NOMO-1 (cell line): Measurements from ENCODE around the gene ADAMTS17.

Experiments used
- DNase-seq, 2 experiments: peaks; one replicate each; lab custom pipeline; 2025; ENCODE audit not compliant: unreplicated experiment in 2 of 2; lab: John Stamatoyannopoulos, UW

The ADAMTS17 gene

DNA sequence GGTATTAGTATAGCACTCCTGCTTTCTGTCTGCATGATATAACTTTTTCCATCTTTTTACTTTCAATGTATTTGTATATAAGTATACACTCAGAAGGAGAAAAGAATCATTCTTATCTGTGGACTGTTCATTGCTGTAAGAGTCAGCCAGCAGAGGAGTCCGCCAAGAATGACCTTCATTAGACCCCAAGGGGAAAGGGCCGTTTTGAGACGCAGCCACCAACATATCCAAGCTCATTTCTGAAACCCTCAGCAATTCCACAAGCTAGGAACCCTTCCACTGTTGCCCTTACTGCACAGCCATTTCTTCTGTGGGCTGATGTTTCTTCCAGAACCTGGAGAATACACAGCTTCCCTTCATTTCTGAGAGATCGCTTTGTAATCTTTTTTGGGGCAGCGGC is 301.8 kb downstream of the ADAMTS17 start:
- DNase-seq = no peak

DNA sequence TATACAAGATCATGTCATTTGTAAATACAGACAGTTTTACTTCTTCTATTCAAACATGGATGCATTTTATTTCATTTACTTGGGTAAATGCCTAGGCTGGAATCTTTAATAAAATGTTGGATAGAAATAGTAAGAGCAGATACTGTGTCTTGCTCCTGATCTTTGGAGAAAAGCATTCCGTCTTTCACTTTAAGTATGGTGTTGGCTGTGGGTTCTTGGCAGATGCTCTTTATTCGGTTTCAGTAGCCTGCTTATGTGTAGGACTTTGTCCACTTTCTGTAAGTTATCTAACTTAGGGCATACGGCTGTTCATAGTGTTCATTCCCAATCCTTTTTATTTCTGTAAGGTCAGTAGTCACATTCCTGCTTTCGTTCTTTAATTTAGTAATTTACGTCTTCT is 303.0 kb downstream of the ADAMTS17 start:
- DNase-seq = no peak

DNA sequence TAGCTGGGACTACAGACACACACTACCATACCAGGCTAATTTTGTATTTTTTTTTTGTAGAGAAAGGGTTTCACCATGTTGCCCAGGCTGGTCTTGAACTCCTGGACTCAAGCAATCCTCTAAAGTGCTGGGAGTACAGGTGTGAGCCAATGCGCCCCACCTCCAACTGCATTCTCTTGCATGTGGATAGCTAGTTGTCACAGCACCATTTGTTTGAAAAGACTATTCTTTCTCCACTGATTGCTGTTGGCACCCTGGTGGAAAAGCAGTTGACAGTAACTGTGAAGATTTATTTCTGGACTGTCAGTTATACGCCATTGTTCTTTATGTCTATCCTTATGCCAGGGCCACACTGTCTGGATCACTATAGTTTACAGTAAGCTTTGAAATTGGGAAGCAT is 303.9 kb downstream of the ADAMTS17 start:
- no peak for DNase-seq

DNA sequence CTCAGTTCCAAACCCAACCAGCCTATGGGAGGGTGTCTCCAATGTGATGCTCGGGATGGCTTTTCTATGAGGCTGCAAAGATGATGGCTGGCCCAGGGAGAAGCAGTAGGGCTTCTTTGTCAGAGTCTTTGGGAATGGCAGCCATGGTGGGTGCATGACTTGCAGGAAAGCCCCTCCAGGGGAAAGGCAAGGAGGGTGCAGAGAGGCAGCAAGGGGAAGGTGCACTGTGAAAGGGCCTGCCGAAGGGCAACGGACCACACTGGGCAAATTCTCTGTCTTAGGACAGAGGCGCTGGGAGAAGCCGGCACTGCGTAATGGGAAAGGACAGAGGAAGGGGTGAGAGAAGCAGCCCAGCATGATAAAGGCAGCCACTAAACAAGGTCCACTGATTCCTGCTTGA is 305.8 kb downstream of the ADAMTS17 start:
- DNase-seq = no peak

DNA sequence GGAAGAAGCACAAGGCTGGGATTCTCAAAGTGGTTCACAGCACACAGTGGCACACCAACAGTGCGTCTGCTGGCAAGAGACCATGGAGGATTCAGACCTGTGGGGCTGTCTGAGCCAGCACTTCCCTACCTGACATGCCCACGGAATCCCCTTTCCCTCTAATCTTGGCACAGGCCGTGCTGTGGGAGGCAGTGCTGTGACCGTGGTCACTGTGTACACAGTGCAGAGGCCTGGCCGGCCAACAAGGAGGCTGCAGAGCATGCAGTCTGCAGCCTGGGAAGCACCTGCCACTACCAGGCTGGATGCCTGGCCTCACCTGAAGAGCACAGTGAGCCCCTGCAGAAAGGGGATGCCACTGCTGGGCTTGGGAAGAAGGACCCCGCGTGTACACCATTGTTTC is 307.6 kb downstream of the ADAMTS17 start:
- no peak for DNase-seq

DNA sequence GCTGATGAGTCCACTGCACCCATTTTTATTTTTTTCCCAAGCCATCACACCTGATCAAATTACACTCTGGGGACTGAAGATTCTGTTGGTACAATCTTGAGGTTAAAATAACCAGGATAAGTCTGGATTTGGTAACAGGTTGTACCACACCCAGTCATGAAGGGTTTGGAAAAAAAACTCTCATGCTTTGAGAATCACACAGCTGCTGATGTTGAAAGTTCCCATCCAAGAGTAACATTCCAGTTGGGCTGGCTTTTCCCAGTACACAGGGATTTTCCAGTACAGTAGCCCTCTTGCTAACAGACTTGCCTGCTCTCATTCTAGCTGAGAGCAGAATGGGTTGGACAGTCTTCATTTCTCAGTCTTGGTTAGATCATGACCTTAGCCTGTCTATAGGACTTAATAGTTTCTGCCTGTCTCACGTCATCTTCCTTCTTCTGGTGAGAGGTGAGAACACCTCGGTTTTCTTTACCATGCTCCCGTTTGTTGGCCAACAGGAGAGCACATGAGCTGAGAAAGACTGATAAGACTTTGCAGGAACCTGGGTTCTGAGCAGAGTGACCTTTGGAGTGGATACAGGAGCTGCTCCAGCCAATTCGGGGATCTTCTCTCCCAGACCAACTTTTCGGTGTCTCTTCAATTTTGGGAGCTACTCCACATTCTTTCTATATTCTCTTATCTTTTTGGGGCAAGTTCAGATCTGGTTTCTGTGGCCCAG is 308.5 kb downstream of the ADAMTS17 start:
- no peak for DNase-seq

DNA sequence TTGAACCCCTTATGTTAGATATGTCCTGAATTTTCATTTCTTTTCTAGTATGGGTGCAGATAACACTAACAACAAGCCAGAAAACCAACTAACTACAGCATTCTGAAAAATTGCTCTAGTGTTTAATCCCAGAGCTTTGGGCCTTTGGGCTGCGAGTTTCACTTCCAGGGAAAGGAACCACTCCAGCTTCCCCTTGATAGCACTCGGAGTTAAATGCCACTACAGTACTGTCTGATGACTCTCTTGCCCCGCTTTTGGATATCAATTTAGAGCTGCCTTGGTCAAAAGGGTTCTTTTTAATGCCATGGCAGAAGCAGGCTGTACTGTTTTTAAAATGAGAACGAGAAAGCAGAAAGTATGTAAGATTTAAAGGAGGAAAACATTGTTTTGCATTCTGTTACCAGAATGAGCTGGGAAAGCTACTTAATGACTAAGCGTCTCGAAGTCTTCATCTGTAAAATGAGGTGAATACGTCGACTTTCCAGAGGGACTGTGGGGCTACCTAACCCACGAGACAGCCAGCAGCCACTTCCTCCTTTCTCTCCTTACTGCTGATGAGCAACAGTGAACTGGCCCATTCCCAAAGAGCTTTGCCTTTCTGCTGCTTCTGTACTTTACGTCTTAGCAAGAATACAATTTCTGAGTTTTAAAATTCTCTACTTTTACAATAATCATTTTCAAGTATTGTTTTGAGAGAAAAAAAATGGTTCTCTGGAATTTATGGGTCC is 309.3 kb downstream of the ADAMTS17 start:
- no peak for DNase-seq

DNA sequence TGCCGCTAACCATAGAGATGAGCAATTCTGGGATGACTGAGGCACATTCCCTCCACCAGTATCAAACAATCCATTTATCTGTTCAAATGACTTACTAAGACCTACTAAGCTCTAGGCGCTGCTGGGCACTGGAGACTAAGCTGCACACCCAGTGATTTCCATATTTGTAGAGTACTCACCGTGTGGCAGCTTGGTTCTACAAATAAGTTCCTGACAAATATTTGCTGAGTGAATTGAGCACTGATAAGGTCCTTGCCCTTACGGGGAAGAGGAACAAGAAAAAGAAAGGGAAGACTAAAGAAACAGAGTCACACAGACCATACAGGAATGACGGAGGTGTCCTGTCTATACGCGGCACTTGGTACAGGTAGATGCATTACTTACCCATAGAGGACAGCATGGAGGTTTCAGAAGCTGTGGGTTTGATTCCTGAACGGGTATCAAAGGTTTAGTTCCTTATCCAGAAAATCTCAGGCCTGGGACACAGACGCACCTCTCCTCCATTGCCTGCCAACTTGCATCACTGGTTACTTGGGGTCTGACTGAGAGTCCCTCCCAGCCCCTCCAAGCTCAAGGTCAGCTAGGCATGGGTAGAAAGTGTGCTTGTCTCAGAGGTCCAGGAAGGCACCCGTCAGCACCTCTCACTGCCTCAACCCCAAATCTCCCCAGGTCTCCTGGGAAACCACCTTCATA is 310.0 kb downstream of the ADAMTS17 start:
- DNase-seq = no peak

DNA sequence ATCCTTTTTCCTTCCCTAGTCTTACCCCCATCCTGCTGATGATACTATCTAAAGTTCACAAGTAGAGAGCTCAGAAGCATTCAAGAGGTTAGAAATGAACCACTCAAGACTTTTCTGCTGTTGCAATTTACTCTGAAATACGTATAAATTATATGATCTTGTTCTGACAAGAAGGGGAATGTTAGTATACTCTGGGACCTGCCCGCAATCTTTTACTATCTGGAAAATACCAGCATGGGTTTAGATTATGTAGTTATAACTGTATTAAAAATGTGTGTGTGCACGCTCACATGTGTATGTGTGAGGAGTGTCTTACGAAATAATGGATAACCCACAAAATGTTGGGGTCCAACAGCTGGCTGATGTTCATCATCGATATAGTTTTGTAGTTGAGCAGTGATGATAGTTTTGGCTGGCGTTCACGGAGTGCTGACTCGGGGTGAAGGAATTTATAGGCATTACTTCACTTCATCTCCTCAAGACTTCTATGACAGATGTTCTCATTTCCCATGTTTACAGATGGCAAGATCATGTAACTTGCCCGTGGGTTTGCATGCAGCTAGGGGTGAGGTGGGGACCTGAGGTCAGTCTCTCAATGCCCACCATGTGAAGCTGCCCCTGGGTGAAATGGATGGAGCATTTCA is 311.1 kb downstream of the ADAMTS17 start:
- DNase-seq = no peak

DNA sequence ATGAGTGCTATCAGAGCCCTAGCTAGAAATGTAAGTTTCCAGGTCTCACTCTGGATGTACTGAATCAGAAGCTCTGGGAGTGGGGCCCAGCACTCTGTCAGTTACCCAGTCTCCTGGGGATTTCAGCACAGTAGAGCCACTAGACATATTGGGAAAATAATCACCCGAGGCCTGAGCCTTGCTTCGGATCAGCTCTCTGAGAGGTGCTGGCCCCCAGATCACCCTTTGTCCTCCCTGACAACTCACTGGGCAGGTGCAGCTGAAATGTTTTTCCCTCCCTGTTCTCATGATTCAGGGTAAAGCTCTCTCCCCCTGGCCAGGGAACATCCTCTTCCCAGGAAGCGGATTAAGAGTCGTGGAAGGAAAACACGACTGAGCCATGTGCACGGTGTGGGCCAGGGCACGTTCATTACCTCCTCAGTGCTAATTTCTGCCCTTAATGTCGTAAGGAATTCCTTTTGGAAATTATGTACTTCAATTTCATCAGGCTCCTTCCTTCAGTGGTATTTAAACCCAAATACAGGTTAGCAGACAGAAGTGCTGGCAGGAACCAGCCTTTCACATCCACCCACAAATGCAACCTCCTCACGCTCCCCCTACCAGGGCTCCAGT is 311.8 kb downstream of the ADAMTS17 start:
- no peak for DNase-seq

DNA sequence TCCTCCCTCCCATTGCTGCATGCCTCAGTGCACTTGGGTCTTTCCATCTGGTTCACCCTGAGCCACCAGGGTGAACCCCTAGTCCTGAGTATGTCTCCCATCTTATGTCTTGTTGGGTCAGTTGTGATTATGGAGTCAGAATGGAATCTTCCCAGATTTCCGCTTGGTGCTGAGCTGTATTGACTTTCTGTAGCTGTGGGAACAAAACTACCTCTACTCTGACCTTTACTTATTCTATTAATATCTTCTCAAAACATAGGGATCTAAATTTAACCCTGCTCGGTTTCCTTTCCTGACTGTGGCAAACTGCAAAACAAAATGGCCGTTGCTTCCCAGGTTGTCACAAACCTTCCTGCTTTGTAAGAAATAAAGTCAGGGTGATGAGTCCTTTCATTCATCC is 312.7 kb downstream of the ADAMTS17 start:
- no peak for DNase-seq

DNA sequence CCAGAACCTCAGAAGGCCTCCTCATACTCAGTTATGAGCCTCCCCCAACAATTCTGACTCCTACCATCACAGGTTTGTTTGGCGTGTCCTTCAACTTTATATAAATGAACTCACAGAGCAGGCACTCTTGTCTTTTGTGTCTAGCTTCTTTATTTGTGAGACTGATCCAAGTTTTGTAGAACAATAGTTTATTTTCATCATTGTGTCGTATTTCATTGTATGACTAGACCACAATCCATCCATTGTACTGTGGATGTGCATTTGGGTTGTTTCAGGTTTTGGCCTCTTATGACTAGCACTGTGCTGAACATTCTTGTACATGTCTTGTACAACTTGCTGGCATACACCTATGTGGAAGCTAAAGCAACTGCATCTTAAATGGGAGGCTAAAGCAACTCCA is 315.7 kb downstream of the ADAMTS17 start:
- no peak for DNase-seq

DNA sequence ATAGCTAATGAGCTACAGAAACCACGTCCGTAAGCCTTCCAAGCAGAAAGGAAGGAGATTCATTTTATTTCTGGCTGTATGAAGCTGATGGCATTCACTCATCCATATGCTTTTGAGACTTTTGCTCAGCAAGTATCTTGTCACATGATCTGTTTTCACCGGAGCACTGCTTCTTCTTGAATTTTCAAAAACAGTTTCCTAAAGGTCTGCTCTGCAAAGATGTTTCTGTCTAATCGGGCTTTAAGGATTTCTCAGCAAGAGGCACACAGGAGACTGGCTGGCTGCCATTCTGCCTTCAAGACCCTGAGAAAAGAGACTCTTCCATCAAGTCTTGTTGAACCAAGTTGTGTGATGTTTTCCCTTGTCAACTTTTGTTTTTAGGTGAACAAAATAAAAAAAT is 319.0 kb downstream of the ADAMTS17 start:
- no peak for DNase-seq

DNA sequence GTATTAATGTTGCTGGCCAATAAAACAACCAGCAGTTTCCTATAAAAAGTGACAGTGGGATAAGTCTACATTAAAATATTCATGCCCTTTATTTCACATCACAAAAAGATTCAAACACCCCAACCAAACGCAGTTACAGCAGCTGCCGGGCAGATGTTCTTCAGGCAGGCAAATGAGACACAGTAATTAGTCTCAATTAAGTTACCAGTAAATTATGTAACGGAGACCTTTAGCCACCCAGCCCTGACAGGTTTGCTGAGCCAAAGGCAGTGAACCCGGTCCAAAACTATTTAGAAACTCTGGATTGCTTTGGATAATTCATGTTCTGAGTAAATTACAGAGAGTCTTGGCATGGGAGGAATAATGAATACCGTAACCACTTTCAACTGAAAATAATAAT is 319.4 kb downstream of the ADAMTS17 start:
- no peak for DNase-seq

DNA sequence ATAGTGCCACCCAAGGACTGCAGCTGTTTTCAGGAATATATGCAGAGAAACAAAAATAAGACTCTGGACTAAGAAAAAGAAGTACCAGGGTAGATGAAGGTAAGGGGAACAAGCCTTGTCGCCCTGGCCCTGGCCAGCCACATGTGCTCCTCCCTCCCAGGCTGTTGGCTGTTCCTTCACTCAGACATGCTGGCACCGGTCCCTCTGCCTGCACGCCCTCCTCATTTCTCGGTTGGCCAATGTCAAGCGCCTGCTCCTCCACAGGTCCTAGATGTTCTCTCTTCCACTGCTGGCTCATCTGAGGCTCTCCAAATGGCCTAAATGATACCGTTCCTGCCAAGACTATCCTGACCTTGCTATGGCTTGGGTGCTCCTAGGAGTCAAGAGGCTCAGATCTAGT is 320.1 kb downstream of the ADAMTS17 start:
- no peak for DNase-seq

DNA sequence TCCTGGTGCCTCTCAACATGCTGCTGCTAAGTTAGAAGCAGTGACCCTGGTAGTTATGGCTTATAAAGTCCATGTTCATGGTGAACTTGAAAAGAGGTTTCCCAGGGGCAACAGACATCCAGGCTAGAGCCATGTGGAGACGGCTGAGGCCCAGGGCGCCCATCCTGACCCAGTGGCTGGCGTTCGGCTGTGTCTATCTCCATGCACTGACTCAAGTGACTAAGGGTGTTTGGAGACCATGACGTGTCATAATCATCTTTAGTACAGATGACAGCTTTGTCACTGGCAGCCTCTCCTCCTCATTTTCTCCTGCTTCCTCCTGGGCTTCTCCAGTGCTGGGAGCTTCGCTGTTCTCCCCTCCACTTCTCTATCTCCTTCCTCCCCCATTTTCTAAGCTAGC is 321.2 kb downstream of the ADAMTS17 start:
- DNase-seq = no peak

DNA sequence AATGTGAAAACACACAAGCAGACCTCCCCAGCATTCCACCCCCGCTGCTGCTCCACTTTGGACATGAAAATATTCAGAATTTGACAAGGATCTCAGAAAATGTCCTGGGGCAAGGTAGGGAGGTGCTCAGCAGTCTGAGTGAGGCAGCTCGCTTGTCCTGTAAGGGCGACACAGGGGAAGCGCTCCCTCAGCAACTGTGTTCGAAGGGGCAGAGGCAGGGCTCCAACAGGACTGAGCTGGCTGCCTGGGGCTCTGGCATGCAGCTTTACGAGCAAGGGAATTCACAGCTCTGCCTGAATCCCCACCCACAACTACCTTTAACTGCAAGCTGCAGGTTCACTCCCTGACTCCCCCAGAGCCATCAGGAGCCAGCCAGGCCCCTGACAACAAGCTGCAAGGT is 321.6 kb downstream of the ADAMTS17 start:
- no peak for DNase-seq

DNA sequence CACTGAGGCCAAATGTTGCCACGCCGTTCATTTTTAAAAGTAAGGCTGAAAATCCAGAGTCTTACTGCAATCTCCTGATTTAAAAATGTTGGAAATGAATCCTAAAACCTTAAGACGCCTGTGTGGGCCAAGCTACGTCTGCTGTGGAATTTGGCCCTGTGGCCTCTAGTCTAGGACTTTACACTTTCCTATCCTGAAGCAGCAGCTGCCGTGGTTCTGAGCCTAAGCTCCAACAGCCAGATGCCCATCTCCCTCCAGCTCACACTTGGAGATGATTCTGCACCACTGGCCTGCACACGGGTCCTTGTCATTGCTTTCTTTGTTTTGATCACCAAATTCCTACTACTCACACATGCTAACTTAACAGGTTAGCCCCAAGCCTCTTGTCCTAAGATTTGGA is 322.2 kb downstream of the ADAMTS17 start:
- DNase-seq = no peak

DNA sequence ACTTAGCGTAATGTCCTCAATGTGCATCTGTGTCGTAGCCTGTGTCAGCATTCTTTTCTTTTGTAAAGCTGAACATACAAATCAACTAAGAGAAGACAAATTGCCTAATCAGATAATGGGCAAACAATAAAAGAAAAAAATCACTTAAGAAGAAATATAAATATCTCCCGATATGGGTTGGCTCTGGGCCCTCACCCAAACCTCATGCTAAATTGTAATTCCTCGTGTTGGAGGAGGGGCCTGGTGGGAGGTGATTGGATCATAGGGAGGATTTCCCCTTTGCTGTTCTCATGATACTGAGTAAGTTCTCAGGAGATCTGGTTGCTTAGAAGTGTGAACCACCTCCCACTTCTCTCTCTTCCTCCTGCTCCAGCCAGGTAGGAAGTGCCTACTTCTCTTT is 323.6 kb downstream of the ADAMTS17 start:
- no peak for DNase-seq

DNA sequence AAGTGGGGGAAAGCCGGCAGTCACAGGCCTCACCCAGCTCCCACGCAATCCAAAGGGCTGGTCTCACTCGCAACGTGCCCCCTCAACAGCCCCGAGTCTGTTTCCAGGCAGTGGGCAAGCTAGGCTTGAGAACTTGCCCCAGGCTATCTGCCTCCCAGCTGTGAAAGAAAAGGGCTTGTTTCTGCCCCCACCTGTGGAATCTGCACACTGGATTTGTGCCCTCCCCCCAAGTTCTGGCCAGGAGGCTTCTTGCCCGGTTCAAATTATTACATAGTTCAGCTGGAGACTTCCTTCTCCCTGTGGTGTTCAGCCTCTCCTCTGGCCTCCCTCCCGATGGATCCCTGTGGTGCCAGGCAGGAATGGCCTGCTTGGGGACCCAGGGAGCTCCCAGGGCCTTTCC is 324.6 kb downstream of the ADAMTS17 start:
- DNase-seq = no peak

DNA sequence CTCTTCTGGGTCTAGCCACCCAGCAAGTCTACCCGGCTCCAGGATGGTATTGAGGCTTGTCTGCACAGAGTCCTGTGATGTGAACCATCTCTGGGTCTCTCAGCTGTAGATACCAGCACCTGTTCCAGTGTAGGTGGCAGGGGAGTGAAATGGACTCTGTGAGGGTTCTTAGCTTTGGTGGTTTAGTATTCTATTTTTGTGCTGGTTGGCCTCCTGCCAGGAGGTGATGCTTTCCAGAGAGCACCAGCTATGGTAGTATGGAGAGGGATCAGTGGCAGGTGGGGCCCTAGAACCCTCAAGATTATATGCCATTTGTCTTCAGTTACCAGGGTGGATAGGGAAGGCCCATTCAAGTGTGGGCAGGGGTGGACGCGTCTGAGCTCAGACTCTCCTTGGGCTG is 325.1 kb downstream of the ADAMTS17 start:
- DNase-seq = no peak
